ENCODE results near the gene LRP8. TPM values are rescaled to one million over a fixed set of nuclear protein-coding genes. Genes with fewer than 3 reads are reported as not detected.

LRP8 gene
- total RNA-seq, 1 donor from 2014 or later = 4.4 TPM

DNA sequence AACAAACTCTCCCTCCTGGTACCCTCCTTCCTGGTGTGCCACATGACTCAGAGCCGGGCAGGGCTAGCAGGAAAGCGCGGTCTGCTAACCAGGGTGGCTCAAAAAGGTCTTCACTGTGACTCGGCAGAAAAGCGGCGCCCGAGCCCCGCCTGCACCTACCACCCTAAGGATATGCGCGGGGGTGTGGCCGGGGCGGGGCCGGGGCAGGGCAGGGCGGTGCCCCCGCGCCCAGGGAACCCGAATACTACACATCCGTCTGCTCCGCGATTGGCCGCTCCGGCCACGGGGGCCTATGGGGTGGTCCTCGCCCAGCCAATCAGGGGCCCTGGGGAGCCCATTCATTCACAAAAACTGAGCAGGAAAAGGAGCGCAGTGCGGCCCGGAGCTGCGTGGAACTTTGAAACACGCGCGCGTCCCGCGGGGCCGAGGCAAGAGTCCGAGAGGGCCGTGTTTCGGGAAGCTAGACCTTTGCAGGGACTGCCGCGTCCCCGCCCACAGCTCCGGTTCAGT is 1.7 kb downstream of the LRP8 start:
- H3K4me1 Mint-ChIP-seq (ENCODE audit: unreplicated experiment) = peaks cover 15% of the 10 kb centered on the region
- H3K27ac Mint-ChIP-seq (ENCODE audit: unreplicated experiment) = peak overlapping the region; percentile 89
- peak overlapping the region; percentile 80 for H3K4me3 Mint-ChIP-seq (ENCODE audit: unreplicated experiment)
- H3K27me3 Mint-ChIP-seq (ENCODE audit: unreplicated experiment) = no peaks in the 10 kb centered on the region
- H3K36me3 Mint-ChIP-seq (ENCODE audit: unreplicated experiment) = no peaks in the 10 kb centered on the region
- no peaks in the 10 kb centered on the region for H3K9me3 Mint-ChIP-seq (ENCODE audit: unreplicated experiment)
- DNase-seq (ENCODE audit: extremely low spot score, unreplicated experiment) = peak; percentile 91
- TF ChIP-seq, protein P1, sequence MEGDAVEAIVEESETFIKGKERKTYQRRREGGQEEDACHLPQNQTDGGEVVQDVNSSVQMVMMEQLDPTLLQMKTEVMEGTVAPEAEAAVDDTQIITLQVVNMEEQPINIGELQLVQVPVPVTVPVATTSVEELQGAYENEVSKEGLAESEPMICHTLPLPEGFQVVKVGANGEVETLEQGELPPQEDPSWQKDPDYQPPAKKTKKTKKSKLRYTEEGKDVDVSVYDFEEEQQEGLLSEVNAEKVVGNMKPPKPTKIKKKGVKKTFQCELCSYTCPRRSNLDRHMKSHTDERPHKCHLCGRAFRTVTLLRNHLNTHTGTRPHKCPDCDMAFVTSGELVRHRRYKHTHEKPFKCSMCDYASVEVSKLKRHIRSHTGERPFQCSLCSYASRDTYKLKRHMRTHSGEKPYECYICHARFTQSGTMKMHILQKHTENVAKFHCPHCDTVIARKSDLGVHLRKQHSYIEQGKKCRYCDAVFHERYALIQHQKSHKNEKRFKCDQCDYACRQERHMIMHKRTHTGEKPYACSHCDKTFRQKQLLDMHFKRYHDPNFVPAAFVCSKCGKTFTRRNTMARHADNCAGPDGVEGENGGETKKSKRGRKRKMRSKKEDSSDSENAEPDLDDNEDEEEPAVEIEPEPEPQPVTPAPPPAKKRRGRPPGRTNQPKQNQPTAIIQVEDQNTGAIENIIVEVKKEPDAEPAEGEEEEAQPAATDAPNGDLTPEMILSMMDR (IDR thresholded peaks at IDR 0.05) = no peak

DNA sequence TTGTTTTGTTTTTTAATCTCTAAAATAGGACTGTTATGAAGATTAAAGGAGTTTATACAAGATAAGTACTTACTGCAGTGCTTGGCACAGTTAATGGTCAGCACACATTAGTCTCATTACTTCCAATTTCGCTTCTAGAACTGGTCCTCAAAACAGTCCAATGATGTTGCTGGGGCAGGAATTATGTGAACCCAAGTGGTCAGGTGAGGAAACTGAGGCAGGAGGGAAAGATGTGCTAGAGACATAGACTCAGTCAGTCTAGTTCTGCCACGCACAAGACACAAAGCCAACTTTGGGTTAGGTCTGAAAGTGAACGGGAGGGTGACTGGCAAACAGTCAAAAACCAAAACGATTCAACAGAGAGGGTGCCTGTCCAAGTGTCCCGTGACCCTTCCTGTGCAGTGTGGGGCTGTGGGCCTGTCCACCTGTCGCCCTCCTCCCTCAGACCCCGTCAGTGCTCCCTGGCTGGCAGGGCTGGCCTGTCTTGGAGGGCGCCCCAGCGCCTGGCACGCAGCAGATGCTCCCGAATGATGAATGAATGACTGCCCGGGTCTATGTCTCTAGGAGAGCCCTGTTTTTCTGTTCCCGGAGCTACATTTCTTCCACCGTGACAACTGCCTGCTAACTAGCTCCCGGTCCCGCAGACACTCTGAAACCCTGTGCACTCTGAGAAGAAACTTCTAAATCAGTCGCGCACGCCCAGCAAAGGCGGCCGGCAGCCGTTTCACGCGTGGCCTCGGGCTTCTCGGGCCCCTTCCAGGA is 2.4 kb downstream of the LRP8 start:
- Mint-ChIP-seq H3K4me3 (ENCODE audit: unreplicated experiment) (peak overlapping the region; percentile 80), H3K9me3 (ENCODE audit: unreplicated experiment) (no peaks in the 10 kb centered on the region), H3K27ac (ENCODE audit: unreplicated experiment) (peak overlapping the region; percentile 89), H3K4me1 (ENCODE audit: unreplicated experiment) (peaks cover 15% of the 10 kb centered on the region), H3K36me3 (ENCODE audit: unreplicated experiment) (no peaks in the 10 kb centered on the region), H3K27me3 (ENCODE audit: unreplicated experiment) (no peaks in the 10 kb centered on the region)
- TF ChIP-seq, protein P1 (IDR thresholded peaks at IDR 0.05) = no peak
- no peak for DNase-seq (ENCODE audit: extremely low spot score, unreplicated experiment)

DNA sequence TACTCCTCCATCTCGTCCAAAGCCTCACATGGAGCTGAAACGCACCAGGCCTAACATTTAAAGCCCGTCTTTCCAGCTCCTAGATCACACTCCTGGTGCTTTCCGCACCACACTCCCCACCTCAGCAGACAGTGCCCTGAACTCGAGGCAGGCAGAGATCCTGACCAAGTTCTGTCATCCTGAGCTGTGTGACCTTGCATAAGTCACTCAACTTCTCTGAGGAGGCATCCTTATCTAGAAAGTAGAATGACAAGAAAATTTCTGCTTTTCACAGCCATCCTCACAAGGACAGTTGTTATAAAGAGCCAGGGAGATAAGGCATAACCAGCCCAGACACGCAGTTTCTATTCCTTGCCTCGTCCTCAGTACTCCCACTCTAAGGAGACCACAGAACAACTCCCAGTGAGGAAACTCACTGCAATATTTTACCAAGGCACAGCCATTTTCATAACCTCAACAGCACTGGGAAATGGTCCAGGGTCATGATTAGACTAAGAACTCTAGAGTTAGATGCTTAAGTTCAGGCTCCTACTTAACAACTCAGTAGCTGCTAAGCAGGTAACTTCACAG is 3.1 kb downstream of the LRP8 start:
- no peaks in the 10 kb centered on the region for H3K9me3 Mint-ChIP-seq (ENCODE audit: unreplicated experiment)
- no peak overlapping the region for H3K27ac Mint-ChIP-seq (ENCODE audit: unreplicated experiment)
- peaks cover 15% of the 10 kb centered on the region for H3K4me1 Mint-ChIP-seq (ENCODE audit: unreplicated experiment)
- DNase-seq (ENCODE audit: extremely low spot score, unreplicated experiment) = no peak
- no peaks in the 10 kb centered on the region for H3K27me3 Mint-ChIP-seq (ENCODE audit: unreplicated experiment)
- TF ChIP-seq, protein P1 (IDR thresholded peaks at IDR 0.05) = no peak
- H3K4me3 Mint-ChIP-seq (ENCODE audit: unreplicated experiment) = no peak overlapping the region
- H3K36me3 Mint-ChIP-seq (ENCODE audit: unreplicated experiment) = no peaks in the 10 kb centered on the region

DNA sequence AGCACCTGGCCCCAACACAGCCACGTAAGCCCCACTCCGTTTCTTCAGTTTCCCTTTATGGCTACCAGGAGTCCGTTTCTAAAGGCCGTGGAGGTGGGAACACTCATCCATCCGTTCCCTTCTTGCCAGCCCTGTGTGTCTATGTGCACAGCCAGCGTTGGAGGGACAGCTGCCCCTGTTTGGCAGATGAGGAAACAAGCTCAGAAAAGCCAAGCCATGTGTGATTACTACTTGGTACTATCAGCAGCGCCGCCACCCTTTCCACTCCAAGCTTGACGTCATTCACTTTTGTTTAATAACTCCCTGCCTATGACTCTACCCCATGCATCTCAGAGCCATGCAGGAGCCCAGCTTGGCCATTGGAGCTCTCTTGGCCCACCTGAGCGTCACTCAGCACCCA is 3.5 kb downstream of the LRP8 start:
- Mint-ChIP-seq H3K4me3 (ENCODE audit: unreplicated experiment) (no peak overlapping the region), H3K36me3 (ENCODE audit: unreplicated experiment) (no peaks in the 10 kb centered on the region), H3K4me1 (ENCODE audit: unreplicated experiment) (peaks cover 15% of the 10 kb centered on the region), H3K27me3 (ENCODE audit: unreplicated experiment) (no peaks in the 10 kb centered on the region), H3K9me3 (ENCODE audit: unreplicated experiment) (no peaks in the 10 kb centered on the region), H3K27ac (ENCODE audit: unreplicated experiment) (no peak overlapping the region)
- no peak for DNase-seq (ENCODE audit: extremely low spot score, unreplicated experiment)
- TF ChIP-seq, protein P1 (IDR thresholded peaks at IDR 0.05) = no peak

DNA sequence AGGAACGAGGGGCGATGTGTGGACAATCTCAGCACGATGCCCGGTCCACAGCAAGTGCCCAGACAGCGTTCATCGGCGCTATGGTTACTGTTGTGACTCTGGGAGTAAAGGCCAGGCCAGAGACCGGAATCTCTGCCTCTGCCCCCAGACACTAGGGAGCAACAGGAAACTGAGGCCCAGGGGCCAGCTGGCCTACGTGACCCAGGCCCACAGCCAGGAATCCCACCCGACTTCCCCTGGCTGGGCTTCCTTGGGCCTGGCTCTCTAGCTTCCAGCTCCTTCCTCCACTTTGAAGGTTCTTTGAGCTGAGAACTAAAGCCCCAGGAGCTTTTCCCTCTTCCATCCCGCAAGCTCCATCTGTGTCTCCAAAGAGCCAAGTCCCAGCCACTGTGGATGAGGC is 4.6 kb downstream of the LRP8 start:
- no peak overlapping the region for H3K27ac Mint-ChIP-seq (ENCODE audit: unreplicated experiment)
- H3K4me1 Mint-ChIP-seq (ENCODE audit: unreplicated experiment) = peaks cover 13% of the 10 kb centered on the region
- H3K36me3 Mint-ChIP-seq (ENCODE audit: unreplicated experiment) = no peaks in the 10 kb centered on the region
- no peak overlapping the region for H3K4me3 Mint-ChIP-seq (ENCODE audit: unreplicated experiment)
- no peaks in the 10 kb centered on the region for H3K9me3 Mint-ChIP-seq (ENCODE audit: unreplicated experiment)
- TF ChIP-seq, protein P1 (IDR thresholded peaks at IDR 0.05) = no peak
- no peaks in the 10 kb centered on the region for H3K27me3 Mint-ChIP-seq (ENCODE audit: unreplicated experiment)
- DNase-seq (ENCODE audit: extremely low spot score, unreplicated experiment) = no peak

All from osteocyte (in vitro differentiated cells).